GM19023 (cell line): Measurements from ENCODE around the gene VAV2.

Experiments used
- ATAC-seq: cut with Tn5 transposase; IDR thresholded peaks from one replicate; pipeline ENCODE4 v1.9.1; 2021; ENCODE audit warnings: mild to moderate bottlenecking, moderate library complexity; ENCODE audit not compliant: unreplicated experiment

The VAV2 gene

GRCh38 chr9:133717113-133718031, 274.8 kb downstream of the VAV2 start:
- no peak for ATAC-seq

- ATAC-seq = no peak
These were observed 275.5 kb downstream of the VAV2 start for GRCh38 chr9:133716564-133717112.

- no peak for ATAC-seq
These were observed 276.1 kb downstream of the VAV2 start for GRCh38 chr9:133715866-133716563.

GRCh38 chr9:133715295-133715865, 276.7 kb downstream of the VAV2 start:
- no peak for ATAC-seq

GRCh38 chr9:133714606-133715294, 277.4 kb downstream of the VAV2 start:
- no peak for ATAC-seq

GRCh38 chr9:133713960-133714495, 278.1 kb downstream of the VAV2 start:
- no peak for ATAC-seq

- ATAC-seq = no peak
These were observed 278.8 kb downstream of the VAV2 start for GRCh38 chr9:133713150-133713959.

- no peak for ATAC-seq
These were observed 279.7 kb downstream of the VAV2 start for GRCh38 chr9:133712221-133713100.
